Measurements from ENCODE around the gene TNRC18.

- no peak for TF ChIP-seq CTCF (IDR thresholded peaks at IDR 0.05)
- no peak for TF ChIP-seq POLR2A (IDR thresholded peaks at IDR 0.05)
Observed at GRCh38 chr7:5373300-5373699, 50.3 kb downstream of the TNRC18 start.
